GM19238 (cell line): Measurements from ENCODE around the gene SIX3.

Experiments used
- DNase-seq: peaks from one replicate; pipeline ENCODE4 v3.0.0; 2011; ENCODE audit warnings: low spot score; ENCODE audit not compliant: insufficient read length

SIX3 gene

DNA sequence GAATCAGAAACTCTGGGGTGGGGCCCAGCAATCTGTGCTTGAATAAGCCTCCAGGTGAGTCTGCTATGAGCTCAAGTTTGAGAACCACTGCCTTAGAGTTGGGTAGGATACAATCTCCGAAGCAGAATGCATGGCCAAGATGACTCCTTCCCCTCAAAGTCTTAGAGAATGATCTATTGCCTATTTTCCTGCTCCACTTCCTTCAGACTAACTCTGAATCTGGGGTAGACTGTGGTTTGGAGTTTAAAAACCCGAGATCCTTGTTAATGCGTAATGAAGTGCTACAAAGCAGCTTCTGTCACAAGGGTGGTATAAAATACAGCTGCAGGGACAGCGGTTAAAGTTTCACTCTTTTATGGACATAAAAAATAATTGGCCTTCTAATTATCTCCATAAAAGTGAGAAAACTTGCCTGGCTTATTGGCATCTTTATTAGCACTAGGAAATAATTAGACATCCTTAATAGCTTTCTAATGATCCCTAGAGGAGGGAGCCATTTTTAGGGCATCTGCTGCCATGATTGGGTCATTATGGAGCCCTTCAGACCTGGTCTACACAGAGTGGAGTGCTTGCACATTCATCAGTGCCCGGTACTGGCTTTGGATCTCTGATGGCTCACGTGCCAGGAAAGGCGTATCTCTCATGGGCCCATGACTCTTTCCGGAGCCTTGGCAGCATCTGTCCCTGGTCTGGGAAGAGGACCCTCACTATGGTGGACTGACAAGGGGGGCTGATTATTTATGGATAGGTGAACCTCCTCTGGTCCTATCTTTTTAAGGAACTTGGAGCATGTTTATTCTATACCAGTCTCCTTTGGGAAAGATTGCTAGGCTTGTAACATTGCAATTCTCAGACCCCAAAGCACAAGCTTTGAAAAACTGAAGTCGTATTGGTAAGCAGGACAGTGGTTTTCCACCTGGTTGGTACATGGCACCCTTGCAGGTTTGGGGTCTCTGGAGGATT is 39.5 kb downstream of the SIX3 start:
- no peak for DNase-seq

GRCh38 chr2:44981714-44982108 is 40.2 kb downstream of the SIX3 start:
- peak; percentile 52 for DNase-seq

- no peak for DNase-seq
These were observed 42.5 kb downstream of the SIX3 start for GRCh38 chr2:44983836-44984604.

DNA sequence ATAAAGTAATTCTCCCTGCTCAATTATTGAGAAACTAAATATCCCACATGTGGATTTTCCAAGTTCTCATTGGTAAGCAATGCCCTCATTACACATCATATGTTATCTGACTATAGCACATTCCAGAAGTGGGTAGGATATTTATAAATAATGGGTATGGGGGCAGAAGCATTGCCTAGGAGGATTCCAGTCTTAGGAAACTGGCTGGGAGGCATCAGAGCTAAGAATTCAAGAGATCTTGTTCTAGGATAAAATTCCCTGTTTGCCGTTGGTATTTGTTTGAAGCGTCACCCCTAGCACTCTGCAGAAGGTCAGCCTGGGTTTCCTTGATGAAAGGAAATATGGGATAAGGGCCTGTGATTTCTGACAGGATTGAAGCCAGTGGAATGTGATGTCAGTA is 47.7 kb downstream of the SIX3 start:
- DNase-seq: no peak

DNA sequence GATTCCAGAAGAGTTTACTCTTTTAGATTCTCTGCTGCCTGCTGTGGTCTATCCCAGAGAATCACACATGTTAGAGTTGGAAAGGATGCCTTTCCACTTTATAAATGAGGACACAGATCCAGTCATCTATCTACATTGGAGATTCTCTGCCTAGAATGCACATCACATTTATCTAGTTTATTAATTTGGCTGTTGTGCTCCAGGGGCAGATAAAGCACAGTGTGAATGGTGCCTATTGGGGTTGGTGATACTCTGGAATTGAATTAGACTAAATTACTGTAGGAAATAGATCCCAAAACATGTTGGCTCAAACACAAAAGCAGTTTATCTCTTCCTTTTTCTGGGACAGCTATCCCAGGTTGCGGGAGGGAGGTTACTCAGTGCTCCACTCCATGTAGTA is 52.9 kb downstream of the SIX3 start:
- DNase-seq: no peak
